HG02840 (cell line): ENCODE data around the gene TMEM184A.
"Not testable (repeated sequence)": the region's sequence is repeated elsewhere in the genome, so short reads cannot be mapped to it uniquely, and the experiment has no call there.

Experiments
- ATAC-seq: cut with Tn5 transposase; IDR thresholded peaks from one replicate; pipeline ENCODE4 v1.9.1; 2021; ENCODE audit warnings: mild to moderate bottlenecking, moderate library complexity, moderate number of reproducible peaks; ENCODE audit not compliant: unreplicated experiment, low FRiP score

Gene TMEM184A

DNA sequence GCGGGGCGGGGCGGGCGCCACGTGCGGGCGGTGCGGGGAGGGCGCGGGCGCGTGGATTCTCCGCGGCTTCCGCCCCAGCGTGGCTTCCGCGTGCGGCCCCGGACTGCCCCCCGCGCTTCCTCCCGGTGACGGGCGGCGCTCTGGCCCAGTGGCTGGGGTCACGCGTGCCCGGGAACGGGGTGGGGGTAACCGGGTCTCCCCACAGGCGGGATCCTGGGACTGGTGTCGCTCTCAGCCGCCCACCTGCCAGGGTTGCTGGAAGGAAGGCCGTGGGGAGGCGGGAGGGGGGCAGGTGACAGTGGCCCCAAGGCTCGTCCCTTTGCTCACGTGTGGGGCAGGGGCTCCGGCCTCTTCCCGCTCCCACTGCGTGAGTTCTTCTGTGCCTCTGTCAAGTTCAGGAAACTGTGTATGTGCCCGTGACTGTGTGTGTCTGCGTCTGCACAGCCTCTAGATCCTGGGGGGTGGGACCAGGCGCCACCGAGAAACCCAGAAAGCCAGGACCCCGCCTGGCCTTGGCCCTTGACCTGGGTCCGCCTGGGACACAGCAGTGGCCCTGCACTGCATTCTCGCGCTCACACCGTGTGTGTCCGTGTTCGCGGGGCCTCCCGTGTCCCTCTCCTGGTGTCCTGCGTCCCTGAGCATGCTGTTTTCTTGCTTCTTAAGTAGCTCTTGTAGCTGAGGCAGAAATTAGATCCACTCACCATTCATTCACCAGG is 24.6 kb downstream of the TMEM184A start:
- ATAC-seq = peak; percentile 14

- peak; percentile 5 for ATAC-seq
Observed at GRCh38 chr7:1530946-1531262, 25.1 kb downstream of the TMEM184A start.

DNA sequence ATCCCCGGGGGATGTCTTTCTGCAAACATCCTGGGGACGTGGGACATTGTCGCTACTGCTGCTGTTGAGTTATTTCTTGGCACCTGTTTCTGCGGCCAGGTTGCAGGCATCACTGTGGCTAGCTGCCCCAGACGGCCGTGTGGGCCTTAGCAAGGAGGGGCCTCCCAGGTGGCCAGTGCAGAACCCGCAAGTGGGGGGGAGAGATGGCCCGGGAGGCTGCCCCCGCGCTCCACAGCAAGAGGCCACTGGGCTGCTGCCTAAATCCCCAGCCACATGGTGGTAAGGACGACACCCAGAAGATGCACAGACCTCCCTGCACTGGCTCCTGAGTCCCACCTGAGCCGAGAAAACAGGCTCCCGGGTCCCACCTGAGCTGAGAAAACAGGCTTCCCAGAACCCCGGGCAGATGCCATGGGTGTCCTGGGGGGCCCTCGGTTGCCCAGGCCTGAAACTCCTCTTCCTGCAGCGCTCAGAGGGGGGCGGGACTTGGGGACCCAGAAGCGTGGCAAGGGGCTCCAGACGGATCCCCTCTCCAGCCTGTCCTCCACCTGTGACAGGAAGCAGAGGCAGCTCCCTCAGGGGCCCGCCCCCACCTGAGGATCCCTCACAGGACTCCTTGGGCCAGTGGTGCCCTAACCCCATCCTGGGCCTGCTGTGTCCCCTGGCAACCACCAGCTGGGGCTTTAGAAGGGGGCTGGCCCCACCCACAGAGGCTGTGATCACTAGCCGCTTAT is 26.5 kb downstream of the TMEM184A start:
- ATAC-seq = no peak

- ATAC-seq = no peak
Observed at GRCh38 chr7:1526271-1526754, 29.7 kb downstream of the TMEM184A start.

DNA sequence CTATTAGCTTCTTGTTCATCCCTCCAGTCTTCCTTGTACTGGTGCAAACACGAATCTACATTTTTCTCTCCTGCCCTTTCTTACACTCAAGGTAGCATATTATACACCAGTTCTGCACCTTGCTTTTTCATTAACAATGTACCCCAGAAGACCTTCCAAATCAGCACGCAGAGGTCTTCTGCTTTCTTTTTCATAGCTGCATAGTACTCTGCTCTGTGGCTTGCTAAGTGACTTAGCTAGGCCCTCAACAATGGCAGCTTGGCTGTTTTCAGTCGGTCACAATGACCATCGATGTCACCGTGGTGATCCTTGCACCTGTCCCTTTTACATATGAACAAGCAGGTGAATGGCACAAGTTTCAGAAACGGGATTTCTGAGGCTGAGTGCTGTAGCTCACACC is 30.6 kb downstream of the TMEM184A start:
- ATAC-seq = no peak

GRCh38 chr7:1523844-1524243 is 32.2 kb downstream of the TMEM184A start:
- no peak for ATAC-seq

DNA sequence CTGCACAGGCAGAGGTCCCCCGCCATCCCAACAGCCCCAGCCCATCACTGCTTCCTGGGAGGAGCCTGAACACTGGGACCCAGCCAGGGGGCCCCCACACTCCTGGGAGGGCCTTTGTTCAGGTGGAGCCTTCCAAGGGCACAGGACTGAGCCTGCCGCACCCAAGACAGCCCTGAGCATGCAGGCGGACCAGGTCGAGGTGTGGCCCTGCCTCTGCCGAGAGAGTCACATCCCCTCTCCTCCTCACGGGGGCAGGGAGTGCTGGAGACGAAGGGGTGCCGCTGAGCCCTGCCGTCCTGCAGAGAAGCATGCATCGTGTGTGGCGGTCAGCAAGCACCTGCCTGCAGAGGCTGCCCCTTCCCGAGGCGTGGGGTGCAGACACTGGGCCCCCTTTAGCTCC is 32.8 kb downstream of the TMEM184A start:
- ATAC-seq = no peak

DNA sequence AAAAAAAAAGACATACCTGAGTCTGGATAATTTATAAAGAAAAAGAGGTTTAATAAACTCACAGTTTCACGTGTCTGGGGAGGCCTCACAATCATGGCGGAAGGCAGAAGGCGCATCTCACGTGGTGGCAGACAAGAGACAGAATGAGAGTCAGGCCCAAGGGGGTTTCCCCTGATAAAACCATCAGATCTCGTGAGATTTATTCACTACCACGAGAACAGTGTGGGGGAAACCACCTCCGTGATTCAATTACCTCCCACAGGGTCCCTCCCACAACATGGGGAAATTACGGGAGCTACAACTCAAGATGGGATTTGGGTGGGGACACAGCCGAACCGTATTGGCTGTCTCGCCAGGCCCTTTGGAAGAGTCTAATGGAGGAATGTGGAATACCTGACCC is 34.5 kb downstream of the TMEM184A start:
- ATAC-seq = no peak

DNA sequence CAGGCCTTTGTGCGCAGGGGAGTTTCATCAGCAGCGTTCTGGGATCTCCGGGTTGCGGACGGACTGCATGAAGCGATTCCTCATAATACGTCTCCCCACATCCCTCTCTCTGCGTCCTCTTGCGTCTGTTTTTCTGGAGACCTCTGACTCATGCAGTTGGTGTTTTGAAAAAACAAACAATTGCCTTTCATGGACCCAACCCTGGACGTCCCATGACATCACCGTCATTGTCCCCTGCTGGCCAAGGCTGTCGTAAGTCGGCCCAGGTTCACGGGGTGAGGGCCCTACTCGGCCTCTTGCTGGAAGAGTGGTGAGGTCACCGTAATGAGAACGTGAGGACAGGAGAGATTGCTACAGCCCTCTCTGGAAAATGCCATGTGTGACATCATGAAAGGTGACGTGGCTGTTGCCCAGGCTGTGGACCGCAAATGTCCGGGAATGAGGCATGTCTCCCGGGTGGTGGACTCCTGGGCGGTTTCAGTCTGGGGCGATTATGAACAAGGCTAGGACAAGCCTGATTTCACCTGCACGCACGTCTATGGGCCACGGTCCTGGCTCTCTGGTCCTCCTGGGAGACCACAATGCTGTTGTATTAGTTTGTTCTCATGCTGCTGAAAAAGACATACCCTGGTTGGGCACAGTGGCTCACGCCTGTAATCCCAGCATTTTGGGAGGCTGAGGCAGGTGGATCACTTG is 35.3 kb downstream of the TMEM184A start:
- ATAC-seq = no peak

DNA sequence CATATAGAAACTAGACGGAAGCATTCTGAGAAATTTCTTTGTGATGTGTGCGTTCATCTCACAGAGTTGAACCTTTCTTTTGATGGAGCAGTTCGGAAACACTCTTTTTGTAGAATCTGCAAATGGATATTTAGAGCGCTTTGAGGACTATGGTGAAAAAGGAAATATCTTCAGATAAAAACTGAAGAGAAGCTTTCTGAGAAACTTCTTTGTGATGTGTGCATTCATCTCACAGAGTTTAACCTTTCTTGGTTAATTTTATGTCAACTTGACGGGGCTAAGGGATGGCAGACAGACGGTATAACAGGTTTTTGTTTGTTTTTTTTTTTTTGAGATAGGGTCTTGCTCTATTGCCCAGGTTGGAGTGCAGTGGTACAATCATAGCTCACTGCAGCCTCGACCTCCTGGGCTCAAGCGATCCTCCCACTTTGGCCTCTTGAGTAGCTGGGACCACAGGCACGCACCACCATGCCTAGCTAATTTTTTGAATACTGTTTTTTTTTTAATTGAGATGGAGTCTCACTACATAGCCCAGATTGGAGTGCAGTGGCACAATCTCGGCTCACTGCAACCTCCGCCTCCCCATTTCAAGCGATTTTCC is 36.6 kb downstream of the TMEM184A start:
- ATAC-seq = not testable (repeated sequence)

GRCh38 chr7:1516586-1517251 is 39.3 kb downstream of the TMEM184A start:
- no peak for ATAC-seq

DNA sequence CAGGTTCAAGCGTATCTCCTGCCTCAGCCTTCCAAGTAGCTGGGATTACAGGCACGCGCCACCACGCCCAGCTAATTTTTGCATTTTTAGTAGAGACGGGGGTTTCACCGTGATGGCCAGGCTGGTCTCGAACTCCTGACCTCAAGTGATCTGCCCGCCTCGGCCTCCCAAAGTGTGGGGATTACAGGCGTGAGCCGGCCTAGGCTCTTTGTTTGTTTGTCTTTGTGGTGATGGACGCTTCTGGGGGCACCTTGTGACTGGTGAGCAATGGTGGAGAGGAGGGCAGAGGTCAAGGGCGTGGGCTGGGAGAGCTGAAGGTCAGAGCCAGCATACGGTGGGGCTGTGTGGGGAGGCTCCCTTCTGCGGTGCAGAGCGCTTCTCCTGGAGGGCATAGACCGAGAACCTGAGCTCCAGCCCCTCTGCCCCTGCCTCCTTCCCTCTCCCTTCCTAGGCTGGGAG is 40.5 kb downstream of the TMEM184A start:
- ATAC-seq = not testable (repeated sequence)

DNA sequence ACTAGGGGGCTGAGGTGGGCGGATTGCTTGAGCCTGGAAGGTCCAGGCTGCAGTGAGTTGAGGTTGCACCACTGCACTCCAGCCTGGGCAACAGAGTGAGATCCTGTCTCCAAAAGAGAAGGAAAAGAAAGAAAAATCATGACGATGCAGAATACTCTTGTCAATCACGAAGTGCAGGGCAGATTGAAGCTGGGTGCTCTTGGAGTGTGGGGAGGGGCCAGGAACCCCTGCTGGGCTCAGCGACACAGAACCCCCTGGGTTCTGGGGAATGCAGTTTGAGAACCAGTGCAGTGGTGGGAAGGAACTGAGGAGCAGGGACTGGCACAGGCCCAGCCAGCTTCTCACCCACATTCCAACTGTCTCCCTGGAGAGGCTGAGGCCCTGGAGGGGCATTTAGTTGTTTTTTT is 41.0 kb downstream of the TMEM184A start:
- ATAC-seq = no peak

- ATAC-seq = no peak
Observed at GRCh38 chr7:1514407-1514806, 41.6 kb downstream of the TMEM184A start.

DNA sequence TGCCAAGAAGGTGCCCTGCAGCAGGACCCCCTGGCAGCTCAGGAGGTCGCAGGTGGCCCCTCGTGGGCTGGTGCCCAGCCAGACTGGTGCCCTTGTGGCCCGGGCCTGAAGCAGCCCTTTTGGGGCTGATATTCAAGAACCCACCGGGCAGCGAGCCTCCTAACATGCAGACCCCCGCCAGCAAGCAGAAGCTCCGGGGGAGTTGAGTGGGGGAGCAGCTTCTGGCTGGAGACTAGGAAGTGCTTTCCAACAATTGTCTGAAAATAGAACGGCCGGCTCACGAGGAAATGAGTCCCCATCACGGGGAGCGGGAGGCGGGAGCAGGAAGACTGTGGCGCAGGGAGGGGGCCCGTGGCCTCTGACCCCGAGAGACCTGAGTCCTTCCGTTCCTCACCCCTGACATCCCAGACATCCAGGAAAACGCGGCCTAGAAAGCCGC is 42.3 kb downstream of the TMEM184A start:
- ATAC-seq = no peak

- ATAC-seq = no peak
Observed at GRCh38 chr7:1512781-1513656, 43.0 kb downstream of the TMEM184A start.

DNA sequence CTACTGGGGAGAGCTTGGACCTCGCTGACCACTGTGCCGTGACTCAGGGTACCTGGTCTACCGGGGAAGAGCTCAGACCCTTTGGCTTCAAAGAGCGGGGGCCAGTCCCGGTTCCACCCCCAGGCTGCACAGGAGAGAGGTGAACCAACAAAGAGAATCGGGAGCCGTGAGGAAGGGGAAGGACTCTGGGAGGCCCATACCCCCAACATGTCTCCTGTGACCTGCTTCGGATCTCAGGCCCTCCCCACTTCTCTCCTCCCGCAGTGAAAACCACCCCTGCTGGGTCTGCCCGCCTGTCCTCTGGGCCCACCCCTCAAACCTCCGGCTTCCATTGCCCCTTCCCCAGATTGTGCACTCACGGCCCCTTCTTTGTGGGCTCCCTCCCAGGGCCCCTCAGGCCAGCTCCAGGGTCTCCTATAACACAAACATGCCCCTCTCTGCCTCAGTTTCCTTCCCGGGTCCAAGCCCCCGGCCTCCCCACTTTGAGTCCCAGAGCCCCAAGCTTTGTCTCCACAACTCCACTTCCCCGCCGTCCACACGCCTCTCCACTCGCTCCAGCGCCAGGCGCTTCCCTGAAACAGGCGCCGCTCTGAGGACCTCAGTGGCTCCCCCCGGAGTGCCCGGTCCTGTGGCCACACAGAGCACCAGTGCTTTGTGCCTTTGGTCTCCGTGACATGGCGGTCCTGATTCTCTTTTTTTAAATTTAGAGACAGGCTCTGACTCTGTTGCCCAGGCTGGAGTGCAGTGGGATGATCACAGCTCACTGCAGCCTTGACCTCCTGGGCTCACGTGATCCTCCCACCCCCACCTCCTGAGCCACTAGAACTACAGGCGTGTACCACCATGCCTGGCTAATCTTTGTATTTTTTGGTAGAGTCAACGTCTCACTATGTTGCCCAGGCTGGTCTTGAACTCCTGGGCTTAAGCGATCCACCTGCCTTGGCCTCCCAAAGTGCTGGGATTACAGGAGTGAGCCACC is 44.3 kb downstream of the TMEM184A start:
- ATAC-seq = no peak

DNA sequence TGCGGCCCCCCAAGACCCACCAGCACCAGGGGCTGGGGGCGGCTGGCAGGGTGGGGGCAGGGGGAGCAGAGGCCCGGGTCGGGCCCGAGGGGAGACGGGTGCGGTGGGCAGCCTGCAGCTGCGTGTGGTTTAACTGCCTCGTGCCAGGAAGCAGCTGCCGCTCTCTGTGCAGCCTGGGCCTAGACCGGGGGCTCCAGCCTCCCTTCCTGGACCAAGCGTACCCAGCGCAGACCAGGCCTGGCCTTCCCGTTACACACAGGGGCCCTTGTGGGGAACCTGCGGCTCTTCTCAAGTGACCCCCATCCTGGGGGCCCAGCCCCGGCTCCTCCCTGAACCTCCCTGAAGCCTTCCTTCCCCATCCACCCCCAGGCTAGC is 45.2 kb downstream of the TMEM184A start:
- ATAC-seq = no peak
